HL-60 (cell line): Measurements from ENCODE around the gene TMEFF1.

Source experiments
- DNase-seq, 2 experiments: peaks; one replicate each; pipeline ENCODE4 v3.0.0-alpha.2; 2010 to 2020; ENCODE audit warnings: low read depth in 1 of 2, low spot score in 1 of 2
- H3K27ac ChIP-seq: fragments of 250-450 bp; sonication (Bioruptor Pico); replicated peaks from 2 replicates; pipeline ENCODE4 v1.5.1; 2020; ENCODE audit warnings: mild to moderate bottlenecking, moderate library complexity
- H3K27me3 ChIP-seq: fragments of 250-450 bp; sonication (Bioruptor Pico); 2 replicates; pipeline ENCODE4 v1.5.1; 2021; ENCODE audit warnings: mild to moderate bottlenecking, moderate library complexity; ENCODE audit not compliant: insufficient read depth, poor library complexity, severe bottlenecking
- H3K4me3 ChIP-seq: replicated peaks from 2 replicates; pipeline ENCODE4 v1.5.1; 2011; ENCODE audit warnings: mild to moderate bottlenecking, control low read depth, low read length; ENCODE audit not compliant: insufficient read depth
- GABPA ChIP-seq: IDR thresholded peaks from 2 replicates; pipeline ENCODE4 v1.6.1; 2012; ENCODE audit warnings: low read depth
- POLR2AphosphoS5 ChIP-seq: IDR thresholded peaks from 2 replicates; pipeline ENCODE4 v1.6.1; 2012; ENCODE audit warnings: low read depth
- SPI1 ChIP-seq: IDR thresholded peaks from 2 replicates; pipeline ENCODE4 v1.6.1; 2012; ENCODE audit warnings: low read depth, mild to moderate bottlenecking, borderline replicate concordance
- TF ChIP-seq, protein P1 (sequence below): IDR thresholded peaks from one replicate; pipeline ENCODE4 v1.5.1; 2011; ENCODE audit warnings: low read length, control low read depth, inconsistent platforms; ENCODE audit not compliant: insufficient read depth
- TF ChIP-seq, protein P2 (sequence below): IDR thresholded peaks from 2 replicates; pipeline ENCODE4 v1.6.1; 2012; ENCODE audit warnings: low read depth; ENCODE audit not compliant: insufficient replicate concordance

The TMEFF1 gene

DNA sequence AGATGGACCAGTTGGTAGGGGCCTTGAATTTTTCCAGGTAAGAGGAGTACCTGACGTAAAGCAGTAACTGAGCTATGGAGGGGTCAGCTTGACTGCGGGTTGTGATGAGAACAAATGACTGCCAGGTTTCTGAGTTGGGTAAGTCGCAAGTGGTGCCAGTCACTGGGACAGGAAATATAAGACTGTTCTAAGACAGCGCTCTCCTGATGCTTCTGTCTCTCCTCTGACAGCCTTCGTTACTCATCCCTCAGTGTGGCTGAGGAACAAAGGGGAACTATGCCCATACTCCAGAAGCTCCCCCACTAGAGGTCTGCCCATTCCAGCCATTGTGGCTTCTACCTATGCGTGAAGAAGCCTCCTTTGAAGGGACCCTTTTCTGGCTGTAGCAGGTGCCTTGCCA is 118.2 kb downstream of the TMEFF1 start:
- no peak for TF ChIP-seq POLR2AphosphoS5
- TF ChIP-seq GABPA: no peak
- no peak for TF ChIP-seq SPI1
- TF ChIP-seq, protein P1, sequence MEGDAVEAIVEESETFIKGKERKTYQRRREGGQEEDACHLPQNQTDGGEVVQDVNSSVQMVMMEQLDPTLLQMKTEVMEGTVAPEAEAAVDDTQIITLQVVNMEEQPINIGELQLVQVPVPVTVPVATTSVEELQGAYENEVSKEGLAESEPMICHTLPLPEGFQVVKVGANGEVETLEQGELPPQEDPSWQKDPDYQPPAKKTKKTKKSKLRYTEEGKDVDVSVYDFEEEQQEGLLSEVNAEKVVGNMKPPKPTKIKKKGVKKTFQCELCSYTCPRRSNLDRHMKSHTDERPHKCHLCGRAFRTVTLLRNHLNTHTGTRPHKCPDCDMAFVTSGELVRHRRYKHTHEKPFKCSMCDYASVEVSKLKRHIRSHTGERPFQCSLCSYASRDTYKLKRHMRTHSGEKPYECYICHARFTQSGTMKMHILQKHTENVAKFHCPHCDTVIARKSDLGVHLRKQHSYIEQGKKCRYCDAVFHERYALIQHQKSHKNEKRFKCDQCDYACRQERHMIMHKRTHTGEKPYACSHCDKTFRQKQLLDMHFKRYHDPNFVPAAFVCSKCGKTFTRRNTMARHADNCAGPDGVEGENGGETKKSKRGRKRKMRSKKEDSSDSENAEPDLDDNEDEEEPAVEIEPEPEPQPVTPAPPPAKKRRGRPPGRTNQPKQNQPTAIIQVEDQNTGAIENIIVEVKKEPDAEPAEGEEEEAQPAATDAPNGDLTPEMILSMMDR: no peak
- no peak for DNase-seq
- H3K27ac ChIP-seq: no peak overlapping the region
- no peak overlapping the region for H3K4me3 ChIP-seq
- H3K27me3 ChIP-seq: no peaks in the 10 kb centered on the region

DNA sequence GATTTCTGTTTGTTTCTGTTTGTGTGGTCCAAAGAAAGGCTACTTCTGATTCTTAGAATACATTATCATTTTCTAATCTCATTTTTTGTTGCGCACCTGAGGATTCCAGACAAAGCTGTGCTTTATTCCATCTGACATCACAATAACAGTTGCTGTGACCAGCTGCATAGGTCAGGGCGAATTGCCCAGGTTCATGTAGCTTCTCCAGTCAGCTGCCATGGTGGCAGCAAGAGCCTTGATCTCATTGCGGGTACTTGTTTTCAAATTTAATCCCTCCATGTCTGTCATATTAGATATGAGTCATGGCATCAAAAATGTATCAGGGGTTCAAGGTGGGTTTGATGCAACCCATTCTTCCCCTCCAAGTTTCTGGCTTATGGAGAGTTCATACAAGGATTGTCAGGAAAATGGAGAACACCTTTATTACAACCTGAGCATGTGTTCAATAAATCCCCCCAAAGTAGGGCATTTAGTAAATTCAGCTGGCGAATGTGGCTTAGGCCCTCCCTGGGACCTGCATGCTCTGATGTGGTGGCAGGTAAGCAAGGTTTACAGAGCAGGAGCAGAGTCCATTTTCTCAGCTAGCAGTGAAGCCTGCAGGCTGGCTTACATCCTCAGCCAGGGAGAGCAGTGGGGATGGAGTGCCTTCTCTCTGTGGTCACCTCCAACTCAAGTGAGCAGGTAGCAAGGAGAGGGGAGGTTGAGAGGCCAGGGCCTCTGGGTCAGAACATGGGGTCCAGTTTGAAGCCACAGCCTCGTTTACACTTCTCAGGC is 118.9 kb downstream of the TMEFF1 start:
- H3K27me3 ChIP-seq: no peaks in the 10 kb centered on the region
- no peak overlapping the region for H3K4me3 ChIP-seq
- TF ChIP-seq, protein P1: no peak
- TF ChIP-seq GABPA (no peak), SPI1 (no peak), POLR2AphosphoS5 (no peak)
- TF ChIP-seq, protein P2, sequence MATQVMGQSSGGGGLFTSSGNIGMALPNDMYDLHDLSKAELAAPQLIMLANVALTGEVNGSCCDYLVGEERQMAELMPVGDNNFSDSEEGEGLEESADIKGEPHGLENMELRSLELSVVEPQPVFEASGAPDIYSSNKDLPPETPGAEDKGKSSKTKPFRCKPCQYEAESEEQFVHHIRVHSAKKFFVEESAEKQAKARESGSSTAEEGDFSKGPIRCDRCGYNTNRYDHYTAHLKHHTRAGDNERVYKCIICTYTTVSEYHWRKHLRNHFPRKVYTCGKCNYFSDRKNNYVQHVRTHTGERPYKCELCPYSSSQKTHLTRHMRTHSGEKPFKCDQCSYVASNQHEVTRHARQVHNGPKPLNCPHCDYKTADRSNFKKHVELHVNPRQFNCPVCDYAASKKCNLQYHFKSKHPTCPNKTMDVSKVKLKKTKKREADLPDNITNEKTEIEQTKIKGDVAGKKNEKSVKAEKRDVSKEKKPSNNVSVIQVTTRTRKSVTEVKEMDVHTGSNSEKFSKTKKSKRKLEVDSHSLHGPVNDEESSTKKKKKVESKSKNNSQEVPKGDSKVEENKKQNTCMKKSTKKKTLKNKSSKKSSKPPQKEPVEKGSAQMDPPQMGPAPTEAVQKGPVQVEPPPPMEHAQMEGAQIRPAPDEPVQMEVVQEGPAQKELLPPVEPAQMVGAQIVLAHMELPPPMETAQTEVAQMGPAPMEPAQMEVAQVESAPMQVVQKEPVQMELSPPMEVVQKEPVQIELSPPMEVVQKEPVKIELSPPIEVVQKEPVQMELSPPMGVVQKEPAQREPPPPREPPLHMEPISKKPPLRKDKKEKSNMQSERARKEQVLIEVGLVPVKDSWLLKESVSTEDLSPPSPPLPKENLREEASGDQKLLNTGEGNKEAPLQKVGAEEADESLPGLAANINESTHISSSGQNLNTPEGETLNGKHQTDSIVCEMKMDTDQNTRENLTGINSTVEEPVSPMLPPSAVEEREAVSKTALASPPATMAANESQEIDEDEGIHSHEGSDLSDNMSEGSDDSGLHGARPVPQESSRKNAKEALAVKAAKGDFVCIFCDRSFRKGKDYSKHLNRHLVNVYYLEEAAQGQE: no peak
- no peak for DNase-seq
- H3K27ac ChIP-seq: no peak overlapping the region

DNA sequence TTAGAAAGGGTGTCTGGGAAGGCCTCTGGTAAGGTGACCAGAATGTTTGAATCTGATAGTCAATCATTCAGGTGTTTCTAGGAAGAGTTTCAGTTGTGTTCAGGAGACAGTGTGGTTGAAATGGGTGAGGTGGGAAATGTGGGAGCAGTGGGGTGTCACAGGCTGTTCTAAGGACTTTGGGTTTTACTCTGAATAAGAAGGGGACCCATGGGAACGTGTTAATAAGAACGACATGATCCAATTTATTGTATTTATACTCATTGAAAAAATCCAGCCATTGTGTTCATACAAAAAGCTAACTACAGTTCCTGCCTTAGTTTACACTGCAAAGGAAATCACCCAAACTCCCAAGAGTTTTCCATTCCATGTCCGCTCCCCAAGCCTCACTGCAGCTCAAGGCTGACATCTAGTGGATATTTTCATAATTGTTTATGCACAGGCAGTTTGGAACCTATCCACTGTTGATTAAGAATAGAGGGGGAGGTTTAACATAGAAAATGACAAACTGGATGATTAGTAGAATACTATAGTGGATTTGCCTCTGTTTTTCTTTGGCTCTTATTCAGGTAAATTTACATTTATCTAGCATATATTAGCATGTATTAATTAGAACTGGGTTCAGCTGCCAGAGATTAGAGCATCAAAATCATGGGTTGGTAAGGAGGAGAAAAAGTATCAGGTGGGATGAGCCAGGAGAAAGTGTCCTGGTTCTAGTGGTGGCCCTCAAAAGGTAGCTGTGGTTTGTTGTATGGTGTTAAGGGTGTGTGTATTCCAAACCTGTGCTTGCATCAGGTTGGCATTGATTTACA is 122.6 kb downstream of the TMEFF1 start:
- DNase-seq: peak in 1 of 2 experiments; percentile 39
- Histone ChIP-seq H3K27me3 (no peaks in the 10 kb centered on the region), H3K27ac (no peak overlapping the region), H3K4me3 (no peak overlapping the region)
- TF ChIP-seq GABPA (no peak), SPI1 (no peak), POLR2AphosphoS5 (no peak)
- TF ChIP-seq, protein P2: no peak
- TF ChIP-seq, protein P1: peak; percentile 50
